Vagina (tissue), 2 donors: Measurements from ENCODE around the gene TOP2B.

Experiments used
- POLR2A ChIP-seq, 2 donors: fragments of 450-650 bp; IDR thresholded peaks; one replicate each; pipeline ENCODE4 v1.6.1; 2017; ENCODE audit warnings: antibody characterized with exemption in 2 of 2, mild to moderate bottlenecking in 2 of 2, moderate library complexity in 2 of 2
- POLR2AphosphoS5 ChIP-seq, 2 donors: sonication (generic); formaldehyde crosslinking; IDR thresholded peaks; one replicate each; pipeline ENCODE4 v1.9.0; 2017; ENCODE audit warnings: antibody characterized with exemption in 2 of 2, mild to moderate bottlenecking in 2 of 2, low read depth in 1 of 2; ENCODE audit not compliant: insufficient read depth in 1 of 2
- TF ChIP-seq, protein P1 (sequence below), 3 experiments: fragments of 450-650 bp in 2 of 3; fragments of 200-600 bp in 1 of 3; sonication (generic) in 1 of 3; IDR thresholded peaks; one replicate each; pipeline ENCODE4 v1.5.1; 2017 to 2019; ENCODE audit warnings: antibody characterized with exemption in 3 of 3, mild to moderate bottlenecking in 2 of 3, moderate library complexity in 2 of 3

GRCh38 chr3:25585361-25586166 lies 79.1 kb downstream of the TOP2B start:
- TF ChIP-seq, protein P1, sequence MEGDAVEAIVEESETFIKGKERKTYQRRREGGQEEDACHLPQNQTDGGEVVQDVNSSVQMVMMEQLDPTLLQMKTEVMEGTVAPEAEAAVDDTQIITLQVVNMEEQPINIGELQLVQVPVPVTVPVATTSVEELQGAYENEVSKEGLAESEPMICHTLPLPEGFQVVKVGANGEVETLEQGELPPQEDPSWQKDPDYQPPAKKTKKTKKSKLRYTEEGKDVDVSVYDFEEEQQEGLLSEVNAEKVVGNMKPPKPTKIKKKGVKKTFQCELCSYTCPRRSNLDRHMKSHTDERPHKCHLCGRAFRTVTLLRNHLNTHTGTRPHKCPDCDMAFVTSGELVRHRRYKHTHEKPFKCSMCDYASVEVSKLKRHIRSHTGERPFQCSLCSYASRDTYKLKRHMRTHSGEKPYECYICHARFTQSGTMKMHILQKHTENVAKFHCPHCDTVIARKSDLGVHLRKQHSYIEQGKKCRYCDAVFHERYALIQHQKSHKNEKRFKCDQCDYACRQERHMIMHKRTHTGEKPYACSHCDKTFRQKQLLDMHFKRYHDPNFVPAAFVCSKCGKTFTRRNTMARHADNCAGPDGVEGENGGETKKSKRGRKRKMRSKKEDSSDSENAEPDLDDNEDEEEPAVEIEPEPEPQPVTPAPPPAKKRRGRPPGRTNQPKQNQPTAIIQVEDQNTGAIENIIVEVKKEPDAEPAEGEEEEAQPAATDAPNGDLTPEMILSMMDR (IDR thresholded peaks at IDR 0.05), result no peak
- TF ChIP-seq POLR2AphosphoS5 (IDR thresholded peaks at IDR 0.05; ENCODE audit: insufficient read depth in 1 of 2, low read depth in 1 of 2) (no peak), POLR2A (IDR thresholded peaks at IDR 0.05) (no peak)
